HCT116 (cell line): ENCODE data around the gene TJP2. TPM values are rescaled to one million over a fixed set of nuclear protein-coding genes. Genes with fewer than 3 reads are reported as not detected.

Source experiments
- ATAC-seq: fragments of 200-7000 bp; cut with Tn5 transposase; 2 replicates; pipeline ENCODE4 v1.9.1; 2020; ENCODE audit warnings: mild to moderate bottlenecking, moderate library complexity
- BruUV-seq: library from RNA; stranded (reverse); fragments of 400-500 nt; replicated peaks from 2 replicates; lab custom pipeline; 2021; lab: Mats Ljungman, UMichigan
- CTCF ChIA-PET: fragments of 300-600 bp; sonication (Branson Sonifier 250); formaldehyde crosslinking; loops from one replicate; lab custom pipeline; 2021; ENCODE audit warnings: antibody characterized with exemption; lab: Charles Lee
- POLR2A ChIA-PET: fragments of 300-600, 350-600 bp; sonication (Branson Sonifier 250); formaldehyde crosslinking; loops from one replicate; lab custom pipeline; 2021; ENCODE audit warnings: antibody characterized with exemption; lab: Charles Lee
- RAD21 ChIA-PET, 2 experiments: fragments of 300-600 bp; sonication (Branson Sonifier 250); formaldehyde crosslinking; loops; one replicate each; lab custom pipeline; 2023; ENCODE audit warnings: low total read pairs in 2 of 2; ENCODE audit not compliant: uncharacterized antibody in 2 of 2, unreplicated experiment in 2 of 2, low non-redundant PET in 1 of 2; lab: Charles Lee
- DNase-seq: peaks from one replicate; pipeline ENCODE4 v3.0.0-alpha.2; 2010; ENCODE audit warnings: low read depth, low spot score
- H2AFZ ChIP-seq: fragments of 200-600 bp; shearing (Covaris generic), sonication (generic); 2 replicates; pipeline ENCODE4 v1.6.1; 2017; ENCODE audit warnings: low read depth, mixed run types, mixed read lengths, antibody characterized with exemption, low read length; ENCODE audit not compliant: poor library complexity, severe bottlenecking
- H3K27ac ChIP-seq: 2 replicates; pipeline ENCODE4 v1.5.1; 2012; ENCODE audit warnings: low read depth, low read length
- H3K27me3 ChIP-seq: fragments of 200-600 bp; sonication (generic); 2 replicates; pipeline ENCODE4 v1.6.1; 2016; ENCODE audit warnings: mixed run types, low read length, mixed read lengths; ENCODE audit not compliant: insufficient read depth
- H3K36me3 ChIP-seq, 2 experiments: fragments of 200-500 bp in 1 of 2; fragments of 200-600 bp in 1 of 2; sonication (Bioruptor generic) in 1 of 2; sonication (generic) in 1 of 2; 2 replicates each; pipeline versions ENCODE4 v1.5.1 to v1.6.1; 2014 to 2016; ENCODE audit warnings: low read length in 2 of 2, inconsistent platforms in 1 of 2, mixed read lengths in 1 of 2, mixed run types in 1 of 2; ENCODE audit not compliant: insufficient read depth in 2 of 2, control insufficient read depth in 1 of 2
- H3K4me1 ChIP-seq, 2 experiments: fragments of 200-600 bp in 1 of 2; sonication (generic) in 1 of 2; 2 replicates each; pipeline versions ENCODE4 v1.5.1 to v1.6.1; 2012 to 2017; ENCODE audit warnings: low read length in 2 of 2, inconsistent platforms in 1 of 2, mild to moderate bottlenecking in 1 of 2, mixed read lengths in 1 of 2, mixed run types in 1 of 2, moderate library complexity in 1 of 2; ENCODE audit not compliant: insufficient read depth in 2 of 2, control insufficient read depth in 1 of 2
- H3K4me2 ChIP-seq: fragments of 200-600 bp; sonication (generic); 2 replicates; pipeline ENCODE4 v1.6.1; 2017; ENCODE audit warnings: mixed run types, low read length, mixed read lengths
- H3K4me3 ChIP-seq, 2 experiments: fragments of 200-600 bp in 1 of 2; sonication (generic) in 1 of 2; replicated peaks in 1 of 2; 2 replicates each; pipeline ENCODE4 v1.5.1; 2011 to 2016; ENCODE audit warnings: low read length in 2 of 2, control low read depth in 1 of 2, low read depth in 1 of 2, mild to moderate bottlenecking in 1 of 2, mixed read lengths in 1 of 2, mixed run types in 1 of 2
- H3K79me2 ChIP-seq: fragments of 200-600 bp; sonication (generic); 2 replicates; pipeline ENCODE4 v1.6.1; 2017; ENCODE audit warnings: mild to moderate bottlenecking, mixed run types, low read length, moderate library complexity, mixed read lengths; ENCODE audit not compliant: insufficient read depth
- H3K9ac ChIP-seq: fragments of 200-600 bp; sonication (generic); 2 replicates; pipeline ENCODE4 v1.6.1; 2016; ENCODE audit warnings: low read length, mixed read lengths
- H3K9me2 ChIP-seq: fragments of 200-600 bp; sonication (generic), shearing (Covaris generic); 2 replicates; pipeline ENCODE4 v1.6.1; 2017; ENCODE audit warnings: mixed run types, mild to moderate bottlenecking, moderate library complexity; ENCODE audit not compliant: insufficient read depth
- H3K9me3 ChIP-seq, 2 experiments: fragments of 200-500 bp in 1 of 2; fragments of 200-600 bp in 1 of 2; sonication (Bioruptor generic) in 1 of 2; sonication (generic) in 1 of 2; 2 replicates each; pipeline ENCODE4 v1.6.1; 2014 to 2017; ENCODE audit warnings: low read length in 2 of 2, mixed read lengths in 2 of 2, inconsistent platforms in 1 of 2, low read depth in 1 of 2, mild to moderate bottlenecking in 1 of 2, mixed run types in 1 of 2, moderate library complexity in 1 of 2; ENCODE audit not compliant: control insufficient read depth in 1 of 2, insufficient read depth in 1 of 2
- H4K20me1 ChIP-seq: fragments of 200-600 bp; sonication (generic), shearing (Covaris generic); 2 replicates; pipeline ENCODE4 v1.6.1; 2017; ENCODE audit warnings: mixed run types, mild to moderate bottlenecking, moderate library complexity; ENCODE audit not compliant: insufficient read depth
- EGR1 ChIP-seq: IDR thresholded peaks from 2 replicates; pipeline ENCODE4 v1.6.1; 2012; ENCODE audit warnings: low read depth
- EZH2 ChIP-seq: fragments of 200-600 bp; sonication (generic); IDR thresholded peaks from 2 replicates; pipeline ENCODE4 v1.6.1; 2017; ENCODE audit warnings: antibody characterized with exemption, mixed run types
- EZH2phosphoT487 ChIP-seq: fragments of 200-600 bp; IDR thresholded peaks from 2 replicates; pipeline ENCODE4 v1.6.1; 2018; ENCODE audit warnings: antibody characterized with exemption, borderline replicate concordance
- MAX ChIP-seq: IDR thresholded peaks from 2 replicates; pipeline ENCODE4 v1.6.1; 2012
- POLR2A ChIP-seq: IDR thresholded peaks from 2 replicates; pipeline ENCODE4 v1.7.0; 2011; ENCODE audit warnings: borderline replicate concordance; ENCODE audit not compliant: insufficient read depth, insufficient read length; ENCODE audit errors: extremely low read depth
- POLR2AphosphoS5 ChIP-seq: IDR thresholded peaks from 2 replicates; pipeline ENCODE4 v1.6.1; 2011; ENCODE audit warnings: mild to moderate bottlenecking, low read depth, low read length, moderate library complexity
- REST ChIP-seq: IDR thresholded peaks from 2 replicates; pipeline ENCODE4 v1.6.1; 2012; ENCODE audit warnings: low read depth
- SIN3A ChIP-seq: IDR thresholded peaks from 2 replicates; pipeline ENCODE4 v1.6.1; 2012; ENCODE audit warnings: low read depth
- SRF ChIP-seq: IDR thresholded peaks from 2 replicates; pipeline ENCODE4 v1.6.1; 2012; ENCODE audit warnings: low read depth
- TCF7L2 ChIP-seq: IDR thresholded peaks from 2 replicates; pipeline ENCODE4 v1.7.0; 2011; ENCODE audit warnings: borderline replicate concordance, inconsistent platforms; ENCODE audit not compliant: insufficient read depth, insufficient read length; ENCODE audit errors: extremely low read depth
- YY1 ChIP-seq: IDR thresholded peaks from 2 replicates; pipeline ENCODE4 v1.6.1; 2011; ENCODE audit warnings: low read length, low read depth, moderate library complexity, mild to moderate bottlenecking; ENCODE audit not compliant: insufficient replicate concordance; ENCODE audit errors: extremely low read depth
- ZBTB33 ChIP-seq: IDR thresholded peaks from 2 replicates; pipeline ENCODE4 v1.6.1; 2011; ENCODE audit warnings: mild to moderate bottlenecking, low read length, moderate library complexity; ENCODE audit not compliant: insufficient replicate concordance; ENCODE audit errors: extremely low read depth
- ZFX ChIP-seq: fragments of 450-650 bp; IDR thresholded peaks from 2 replicates; pipeline ENCODE4 v1.6.1; 2017
- ZNF274 ChIP-seq: fragments of 200-500 bp; sonication (Bioruptor generic); IDR thresholded peaks from 2 replicates; pipeline ENCODE4 v1.6.1; 2014; ENCODE audit warnings: mild to moderate bottlenecking, low read depth, low read length, inconsistent platforms
- intact Hi-C: fragments of 100-400 bp; cut with micrococcal nuclease; formaldehyde crosslinking; loops from 2 replicates; pipeline ENCODE4 v1.10.0; 2022
- total RNA-seq: library from RNA; stranded (reverse); gene quantifications from one replicate; pipeline ENCODE4 v1.2.1, GENCODE V29; 2021; ENCODE audit not compliant: unreplicated experiment

TJP2 gene
- total RNA-seq, 1 experiment from 2014 or later, result 39.7 TPM

GRCh38 chr9:69179037-69179436 lies 5.0 kb downstream of the TJP2 start:
- intact Hi-C loops, result no loop called here
- Histone ChIP-seq H3K36me3 (no peaks in the 10 kb centered on the region), H3K9me3 (no peaks in the 10 kb centered on the region), H3K9me2 (no peaks in the 10 kb centered on the region), H2AFZ (no peak overlapping the region), H3K27ac (peak overlapping the region; percentile 32; the same call in 1 of the 2 replicates), H3K4me3 (no peak overlapping the region), H3K4me2 (peak overlapping the region; percentile 51), H3K79me2 (peaks cover 5% of the 10 kb centered on the region; the same call in 1 of the 2 replicates), H4K20me1 (no peaks in the 10 kb centered on the region), H3K27me3 (no peaks in the 10 kb centered on the region), H3K9ac (no peak overlapping the region; the same call in 1 of the 2 replicates), H3K4me1 (peaks cover 47 to 66% of the 10 kb centered on the region in 2 experiments)
- DNase-seq (no peak), ATAC-seq (peak; percentile 28)
- ChIA-PET RAD21 (no interaction called here), POLR2A (no interaction called here), CTCF (interaction anchor here (2.0 to 2.8 kb wide), 2 partner anchors 14 to 21 kb away, joined by 12 to 14 read pairs; no protein-coding TSS in a partner anchor)
- no TSS peak for BruUV-seq
- TF ChIP-seq EZH2, result no peak
- TF ChIP-seq POLR2A, result no peak

GRCh38 chr9:69180200-69180599 lies 6.1 kb downstream of the TJP2 start:
- POLR2A ChIA-PET, result interaction anchor here (0.6 to 1.3 kb wide), 3 partner anchors 10 to 719 kb away, joined by 3 to 4 read pairs (median 4); no protein-coding TSS in a partner anchor
- Histone ChIP-seq H3K79me2 (peaks cover 5% of the 10 kb centered on the region; the same call in 1 of the 2 replicates), H3K36me3 (no peaks in the 10 kb centered on the region), H2AFZ (no peak overlapping the region), H3K27ac (peak overlapping the region; percentile 57), H3K27me3 (no peaks in the 10 kb centered on the region), H3K9me2 (no peaks in the 10 kb centered on the region), H3K9me3 (no peaks in the 10 kb centered on the region), H3K4me1 (peaks cover 45 to 55% of the 10 kb centered on the region in 2 experiments), H3K9ac (no peak overlapping the region), H3K4me2 (peak overlapping the region; percentile 64), H4K20me1 (no peaks in the 10 kb centered on the region), H3K4me3 (peak overlapping the region in 1 of 2 experiments; percentile 22; a peak in 2 of 4 replicates)
- no TSS peak for BruUV-seq
- CTCF ChIA-PET, result interaction anchor here (1.0 to 2.7 kb wide), 5 partner anchors 12 to 128 kb away, joined by 3 to 13 read pairs (median 5); no protein-coding TSS in a partner anchor
- intact Hi-C loops, result no loop called here
- ATAC-seq (peak; percentile 43), DNase-seq (no peak)
- RAD21 ChIA-PET, result interaction anchor here in 1 of 2 experiments (0.8 kb wide), 1 partner anchor 22 kb away, joined by 9 read pairs; no protein-coding TSS in a partner anchor
- TF ChIP-seq EZH2phosphoT487, result no peak
- no peak for TF ChIP-seq SIN3A
- no peak for TF ChIP-seq REST
- no peak for TF ChIP-seq ZBTB33
- TF ChIP-seq TCF7L2, result no peak
- no peak for TF ChIP-seq POLR2AphosphoS5
- TF ChIP-seq ZNF274, result no peak
- TF ChIP-seq EGR1, result no peak
- no peak for TF ChIP-seq SRF
- TF ChIP-seq MAX, result no peak
- TF ChIP-seq YY1, result no peak
- TF ChIP-seq ZFX, result no peak
